ENCODE data around the gene RNF168. TPM values are rescaled to one million over a fixed set of nuclear protein-coding genes. Genes with fewer than 3 reads are reported as not detected.
"Not testable (repeated sequence)": the region's sequence is repeated elsewhere in the genome, so short reads cannot be mapped to it uniquely, and the experiment has no call there.

RNF168 gene
- total RNA-seq, 2 donors from 2014 or later, result 37.3 to 48.4 TPM

- peaks cover 2% of the 10 kb centered on the region for H3K27me3 Mint-ChIP-seq (ENCODE audit: insufficient read depth)
- H3K36me3 Mint-ChIP-seq (ENCODE audit: low read depth), result peaks cover 4% of the 10 kb centered on the region
- DNase-seq, result no peak
- Histone ChIP-seq H3K27ac (ENCODE audit: low read depth, low read length) (no peak within 1 kb of the TSS), H3K27me3 (ENCODE audit: control insufficient read depth, insufficient read depth, low read length, poor library complexity, severe bottlenecking) (no peaks in the 10 kb centered on the region), H3K9me3 (ENCODE audit: control insufficient read depth, low read length) (peaks cover 42% of the 10 kb centered on the region), H3K36me3 (ENCODE audit: control insufficient read depth, insufficient read depth, low read length) (no peaks in the 10 kb centered on the region), H3K4me3 (ENCODE audit: low read length) (no peak within 1 kb of the TSS), H3K4me1 (ENCODE audit: control insufficient read depth, insufficient read depth, low read length) (no peaks in the 10 kb centered on the region), H3K9ac (ENCODE audit: extremely low read depth, low read length, poor library complexity, severe bottlenecking) (no peak within 1 kb of the TSS)
- H3K27ac Mint-ChIP-seq, result no peak within 1 kb of the TSS
- no peak within 1 kb of the TSS for H3K4me3 Mint-ChIP-seq
- no peak for TF ChIP-seq CTCF (conservative IDR thresholded peaks at IDR 0.05)
- H3K9me3 Mint-ChIP-seq, result peaks cover 38% of the 10 kb centered on the region
- no peaks in the 10 kb centered on the region for H3K4me1 Mint-ChIP-seq
- 89 to 98% methylated on average over 4 to 8 of the region's 10 CpGs for WGBS, 2 experiments (ENCODE audit: insufficient coverage in 1 of 2, insufficient read length in 1 of 2)
Measured at GRCh38 chr3:196514913-196515621, 11.5 kb upstream of the RNF168 start, which contains the start of gene SMCO1. Gene SMCO1, minus strand, starts transcription at chr3:196515346. Its CDS starts 137 bp downstream, at chr3:196515209.

- Mint-ChIP-seq H3K4me1 (no peaks in the 10 kb centered on the region), H3K27me3 (ENCODE audit: insufficient read depth) (peaks cover 2% of the 10 kb centered on the region), H3K36me3 (ENCODE audit: low read depth) (peaks cover 4% of the 10 kb centered on the region), H3K4me3 (no peak overlapping the region), H3K9me3 (peaks cover 30% of the 10 kb centered on the region), H3K27ac (no peak overlapping the region)
- H3K4me1 ChIP-seq (ENCODE audit: control insufficient read depth, insufficient read depth, low read length), result no peaks in the 10 kb centered on the region
- H3K27me3 ChIP-seq (ENCODE audit: control insufficient read depth, insufficient read depth, low read length, poor library complexity, severe bottlenecking), result no peaks in the 10 kb centered on the region
- no peak overlapping the region for H3K4me3 ChIP-seq (ENCODE audit: low read length)
- no peaks in the 10 kb centered on the region for H3K36me3 ChIP-seq (ENCODE audit: control insufficient read depth, insufficient read depth, low read length)
- peaks cover 35% of the 10 kb centered on the region for H3K9me3 ChIP-seq (ENCODE audit: control insufficient read depth, low read length)
- WGBS, 2 experiments (ENCODE audit: insufficient coverage in 1 of 2, insufficient read length in 1 of 2), result 96 to 100% methylated on average over 1 of the region's 1 CpG
- H3K9ac ChIP-seq (ENCODE audit: extremely low read depth, low read length, poor library complexity, severe bottlenecking), result no peak overlapping the region
- no peak overlapping the region for H3K27ac ChIP-seq (ENCODE audit: low read depth, low read length)
- no peak for DNase-seq
- no peak for TF ChIP-seq CTCF (conservative IDR thresholded peaks at IDR 0.05)
Measured at GRCh38 chr3:196514350-196514716, 10.8 kb upstream of the RNF168 start.

GRCh38 chr3:196513697-196514349 is 10.3 kb upstream of the RNF168 start:
- DNase-seq, result no peak
- Mint-ChIP-seq H3K36me3 (ENCODE audit: low read depth) (peaks cover 2% of the 10 kb centered on the region), H3K4me1 (no peaks in the 10 kb centered on the region), H3K27me3 (ENCODE audit: insufficient read depth) (no peaks in the 10 kb centered on the region), H3K27ac (no peak overlapping the region), H3K4me3 (no peak overlapping the region), H3K9me3 (peaks cover 25% of the 10 kb centered on the region)
- 91 to 94% methylated on average over 7 to 8 of the region's 8 CpGs for WGBS, 2 experiments (ENCODE audit: insufficient coverage in 1 of 2, insufficient read length in 1 of 2)
- no peak for TF ChIP-seq CTCF (conservative IDR thresholded peaks at IDR 0.05)
- no peak overlapping the region for H3K27ac ChIP-seq (ENCODE audit: low read depth, low read length)
- no peak overlapping the region for H3K4me3 ChIP-seq (ENCODE audit: low read length)
- H3K27me3 ChIP-seq (ENCODE audit: control insufficient read depth, insufficient read depth, low read length, poor library complexity, severe bottlenecking), result no peaks in the 10 kb centered on the region
- H3K9me3 ChIP-seq (ENCODE audit: control insufficient read depth, low read length), result peaks cover 29% of the 10 kb centered on the region
- H3K36me3 ChIP-seq (ENCODE audit: control insufficient read depth, insufficient read depth, low read length), result no peaks in the 10 kb centered on the region
- no peak overlapping the region for H3K9ac ChIP-seq (ENCODE audit: extremely low read depth, low read length, poor library complexity, severe bottlenecking)
- H3K4me1 ChIP-seq (ENCODE audit: control insufficient read depth, insufficient read depth, low read length), result no peaks in the 10 kb centered on the region

GRCh38 chr3:196511646-196512425 is 8.3 kb upstream of the RNF168 start:
- H3K27ac Mint-ChIP-seq; H3K9ac ChIP-seq (ENCODE audit: extremely low read depth, low read length, poor library complexity, severe bottlenecking); H3K4me1 Mint-ChIP-seq; H3K27me3 Mint-ChIP-seq (ENCODE audit: insufficient read depth); H3K4me3 ChIP-seq (ENCODE audit: low read length); H3K27ac ChIP-seq (ENCODE audit: low read depth, low read length); H3K36me3 ChIP-seq (ENCODE audit: control insufficient read depth, insufficient read depth, low read length); H3K36me3 Mint-ChIP-seq (ENCODE audit: low read depth); H3K27me3 ChIP-seq (ENCODE audit: control insufficient read depth, insufficient read depth, low read length, poor library complexity, severe bottlenecking); H3K4me3 Mint-ChIP-seq; DNase-seq; H3K4me1 ChIP-seq (ENCODE audit: control insufficient read depth, insufficient read depth, low read length): not testable (repeated sequence)
- peaks cover 19% of the 10 kb centered on the region for H3K9me3 ChIP-seq (ENCODE audit: control insufficient read depth, low read length)
- WGBS, 2 experiments (ENCODE audit: insufficient coverage in 1 of 2, insufficient read length in 1 of 2), result 89 to 94% methylated on average over 11 to 14 of the region's 15 CpGs
- peaks cover 12% of the 10 kb centered on the region for H3K9me3 Mint-ChIP-seq
